ENCODE data around the gene CFAP58. TPM values are rescaled to one million over a fixed set of nuclear protein-coding genes. Genes with fewer than 3 reads are reported as not detected.

Gene CFAP58
- polyA plus RNA-seq, 1 donor: 0.27 TPM

- Histone ChIP-seq H3K27me3 (ENCODE audit: control insufficient read depth, insufficient read depth, low read length) (no peaks in the 10 kb centered on the region), H3K36me3 (ENCODE audit: control insufficient read depth, insufficient read depth, low read length) (no peaks in the 10 kb centered on the region), H3K27ac (ENCODE audit: low read length) (no peak overlapping the region), H3K9me3 (ENCODE audit: control insufficient read depth, low read depth, low read length) (no peaks in the 10 kb centered on the region), H3K4me1 (ENCODE audit: control insufficient read depth, insufficient read depth, low read length) (no peaks in the 10 kb centered on the region), H3K4me3 (ENCODE audit: low read length) (no peak overlapping the region)
- no CpG with 5 or more reads among the region's 6 CpGs for WGBS (ENCODE audit: insufficient coverage, low lambda C conversion rate)
- no peak for DNase-seq
These were observed 126.4 kb downstream of the CFAP58 start for GRCh38 chr10:104479906-104480593.

DNA sequence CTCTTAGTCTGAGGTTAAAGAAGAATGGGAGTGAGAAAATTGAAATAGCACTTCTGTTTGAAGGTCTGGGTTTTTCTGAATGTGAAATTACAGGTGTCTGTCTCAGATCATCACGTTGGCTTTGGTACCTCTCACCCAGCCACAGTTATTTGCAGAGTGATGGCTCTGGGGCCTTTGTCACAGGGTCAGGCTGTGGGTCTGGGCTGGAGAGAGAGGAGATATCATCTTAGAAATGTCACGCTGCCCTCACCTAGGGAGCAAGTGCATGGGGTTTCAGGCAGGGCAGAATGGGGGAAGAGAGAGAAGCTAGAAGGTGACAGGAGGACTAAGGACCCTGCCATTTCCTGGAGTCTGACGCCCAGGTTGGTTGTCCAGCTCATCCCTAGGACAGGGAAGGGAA lies 127.2 kb downstream of the CFAP58 start:
- Histone ChIP-seq H3K27me3 (ENCODE audit: control insufficient read depth, insufficient read depth, low read length) (no peaks in the 10 kb centered on the region), H3K9me3 (ENCODE audit: control insufficient read depth, low read depth, low read length) (no peaks in the 10 kb centered on the region), H3K27ac (ENCODE audit: low read length) (no peak overlapping the region), H3K4me1 (ENCODE audit: control insufficient read depth, insufficient read depth, low read length) (no peaks in the 10 kb centered on the region), H3K4me3 (ENCODE audit: low read length) (no peak overlapping the region), H3K36me3 (ENCODE audit: control insufficient read depth, insufficient read depth, low read length) (no peaks in the 10 kb centered on the region)
- no CpG with 5 or more reads among the region's 3 CpGs for WGBS (ENCODE audit: insufficient coverage, low lambda C conversion rate)
- no peak for DNase-seq

GRCh38 chr10:104483582-104483981 lies 129.9 kb downstream of the CFAP58 start:
- Histone ChIP-seq H3K36me3 (ENCODE audit: control insufficient read depth, insufficient read depth, low read length) (no peaks in the 10 kb centered on the region), H3K4me3 (ENCODE audit: low read length) (no peak overlapping the region), H3K9me3 (ENCODE audit: control insufficient read depth, low read depth, low read length) (no peaks in the 10 kb centered on the region), H3K4me1 (ENCODE audit: control insufficient read depth, insufficient read depth, low read length) (no peaks in the 10 kb centered on the region), H3K27me3 (ENCODE audit: control insufficient read depth, insufficient read depth, low read length) (no peaks in the 10 kb centered on the region), H3K27ac (ENCODE audit: low read length) (no peak overlapping the region)
- no peak for DNase-seq
- WGBS (ENCODE audit: insufficient coverage, low lambda C conversion rate): 100% methylated on average over 2 of the region's 6 CpGs

- no peaks in the 10 kb centered on the region for H3K36me3 ChIP-seq (ENCODE audit: control insufficient read depth, insufficient read depth, low read length)
- WGBS (ENCODE audit: insufficient coverage, low lambda C conversion rate): 83% methylated on average over 1 of the region's 3 CpGs
- no peaks in the 10 kb centered on the region for H3K27me3 ChIP-seq (ENCODE audit: control insufficient read depth, insufficient read depth, low read length)
- no peaks in the 10 kb centered on the region for H3K4me1 ChIP-seq (ENCODE audit: control insufficient read depth, insufficient read depth, low read length)
- H3K4me3 ChIP-seq (ENCODE audit: low read length): no peak overlapping the region
- H3K9me3 ChIP-seq (ENCODE audit: control insufficient read depth, low read depth, low read length): no peaks in the 10 kb centered on the region
- DNase-seq: no peak
- no peak overlapping the region for H3K27ac ChIP-seq (ENCODE audit: low read length)
These were observed 132.0 kb downstream of the CFAP58 start for GRCh38 chr10:104485632-104486031.

DNA sequence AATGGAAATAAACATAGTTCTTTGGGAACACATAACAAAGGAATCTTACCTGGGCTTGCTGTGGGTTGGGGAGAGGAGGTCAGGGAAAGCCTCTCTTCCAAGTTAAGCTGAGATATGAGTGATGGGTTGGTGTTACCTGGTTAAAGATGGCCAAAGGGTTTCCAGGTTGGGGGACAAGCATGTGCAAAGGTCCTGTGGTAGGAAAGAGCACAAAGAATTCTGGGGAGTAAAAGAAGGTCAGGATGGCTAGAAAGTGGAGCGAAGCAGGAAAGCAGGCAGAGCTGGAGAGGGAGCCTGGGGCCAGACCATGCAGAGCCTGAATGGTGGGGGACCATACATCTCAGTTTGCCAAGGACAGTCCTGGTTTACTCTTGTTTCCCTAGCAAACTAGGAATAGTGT lies 133.2 kb downstream of the CFAP58 start:
- no peak overlapping the region for H3K27ac ChIP-seq (ENCODE audit: low read length)
- no peaks in the 10 kb centered on the region for H3K9me3 ChIP-seq (ENCODE audit: control insufficient read depth, low read depth, low read length)
- no peaks in the 10 kb centered on the region for H3K4me1 ChIP-seq (ENCODE audit: control insufficient read depth, insufficient read depth, low read length)
- no peak for DNase-seq
- WGBS (ENCODE audit: insufficient coverage, low lambda C conversion rate): no CpG with 5 or more reads among the region's 1 CpG
- H3K36me3 ChIP-seq (ENCODE audit: control insufficient read depth, insufficient read depth, low read length): no peaks in the 10 kb centered on the region
- no peaks in the 10 kb centered on the region for H3K27me3 ChIP-seq (ENCODE audit: control insufficient read depth, insufficient read depth, low read length)
- H3K4me3 ChIP-seq (ENCODE audit: low read length): no peak overlapping the region

GRCh38 chr10:104487794-104488438 lies 134.3 kb downstream of the CFAP58 start:
- no peak for DNase-seq
- Histone ChIP-seq H3K27ac (ENCODE audit: low read length) (no peak overlapping the region), H3K9me3 (ENCODE audit: control insufficient read depth, low read depth, low read length) (no peaks in the 10 kb centered on the region), H3K4me3 (ENCODE audit: low read length) (no peak overlapping the region), H3K4me1 (ENCODE audit: control insufficient read depth, insufficient read depth, low read length) (no peaks in the 10 kb centered on the region), H3K27me3 (ENCODE audit: control insufficient read depth, insufficient read depth, low read length) (no peaks in the 10 kb centered on the region), H3K36me3 (ENCODE audit: control insufficient read depth, insufficient read depth, low read length) (no peaks in the 10 kb centered on the region)
- whole genome bisulfite sequencing (ENCODE audit: insufficient coverage, low lambda C conversion rate): no CpG with 5 or more reads among the region's 7 CpGs

DNA sequence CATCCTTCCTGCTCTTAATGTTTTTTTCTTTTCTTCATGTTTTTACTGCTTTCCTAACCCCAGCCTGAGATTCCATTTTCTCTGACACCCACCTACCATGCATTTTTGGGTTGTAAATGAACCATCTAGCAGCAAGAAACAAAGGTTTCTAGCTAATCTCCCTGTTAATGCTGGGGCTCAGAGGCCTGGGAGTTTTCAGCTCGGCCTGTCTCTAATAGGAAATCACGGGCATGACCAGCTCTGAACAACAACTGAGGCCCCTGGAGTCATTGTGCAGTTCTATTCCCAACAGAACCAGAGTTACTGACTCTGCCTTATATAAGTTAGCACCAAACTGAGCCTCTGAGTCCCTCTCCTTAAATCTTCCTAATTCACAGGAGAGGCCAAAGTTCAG lies 134.8 kb downstream of the CFAP58 start:
- WGBS (ENCODE audit: insufficient coverage, low lambda C conversion rate): no CpG with 5 or more reads among the region's 2 CpGs
- H3K9me3 ChIP-seq (ENCODE audit: control insufficient read depth, low read depth, low read length): no peaks in the 10 kb centered on the region
- no peak overlapping the region for H3K4me3 ChIP-seq (ENCODE audit: low read length)
- no peak overlapping the region for H3K27ac ChIP-seq (ENCODE audit: low read length)
- H3K27me3 ChIP-seq (ENCODE audit: control insufficient read depth, insufficient read depth, low read length): no peaks in the 10 kb centered on the region
- no peak for DNase-seq
- H3K36me3 ChIP-seq (ENCODE audit: control insufficient read depth, insufficient read depth, low read length): no peaks in the 10 kb centered on the region
- H3K4me1 ChIP-seq (ENCODE audit: control insufficient read depth, insufficient read depth, low read length): no peaks in the 10 kb centered on the region

DNA sequence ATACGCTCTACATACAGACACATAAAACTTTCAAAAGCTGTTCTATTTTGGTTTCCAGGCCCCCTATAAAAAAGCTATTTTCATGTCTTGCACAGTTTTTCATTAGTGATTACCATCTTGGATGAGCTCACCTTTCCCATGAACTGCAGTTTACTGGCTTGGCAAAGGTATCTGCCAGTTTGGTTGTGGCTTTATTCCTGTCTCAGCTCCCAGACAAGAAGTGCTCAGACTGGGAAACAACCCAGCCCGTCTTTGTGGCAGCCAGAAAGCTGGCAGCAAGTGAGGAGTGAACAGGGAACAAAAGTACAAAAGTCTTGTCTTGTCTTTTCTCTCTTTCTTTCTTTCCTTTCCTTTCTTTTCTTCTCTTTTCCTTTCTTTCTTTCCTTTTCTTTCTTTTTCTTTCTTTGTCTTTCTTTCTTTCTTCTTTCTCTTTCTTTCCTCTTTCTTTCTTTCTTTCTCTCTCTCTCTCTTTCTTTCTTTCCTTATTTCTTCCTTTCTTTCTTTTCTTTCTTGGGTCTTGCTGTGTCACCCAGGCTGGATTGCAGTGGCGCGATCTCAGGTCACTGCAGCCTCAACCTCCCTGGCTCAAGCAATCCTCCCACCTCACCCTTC lies 138.8 kb downstream of the CFAP58 start:
- Histone ChIP-seq H3K27me3 (ENCODE audit: control insufficient read depth, insufficient read depth, low read length) (no peaks in the 10 kb centered on the region), H3K36me3 (ENCODE audit: control insufficient read depth, insufficient read depth, low read length) (no peaks in the 10 kb centered on the region), H3K4me1 (ENCODE audit: control insufficient read depth, insufficient read depth, low read length) (no peaks in the 10 kb centered on the region), H3K4me3 (ENCODE audit: low read length) (no peak overlapping the region), H3K27ac (ENCODE audit: low read length) (no peak overlapping the region), H3K9me3 (ENCODE audit: control insufficient read depth, low read depth, low read length) (no peaks in the 10 kb centered on the region)
- 57% methylated on average over 1 of the region's 4 CpGs for WGBS (ENCODE audit: insufficient coverage, low lambda C conversion rate)
- DNase-seq: no peak

- no peaks in the 10 kb centered on the region for H3K36me3 ChIP-seq (ENCODE audit: control insufficient read depth, insufficient read depth, low read length)
- no peaks in the 10 kb centered on the region for H3K27me3 ChIP-seq (ENCODE audit: control insufficient read depth, insufficient read depth, low read length)
- H3K4me3 ChIP-seq (ENCODE audit: low read length): no peak overlapping the region
- no peaks in the 10 kb centered on the region for H3K9me3 ChIP-seq (ENCODE audit: control insufficient read depth, low read depth, low read length)
- no peak overlapping the region for H3K27ac ChIP-seq (ENCODE audit: low read length)
- H3K4me1 ChIP-seq (ENCODE audit: control insufficient read depth, insufficient read depth, low read length): no peaks in the 10 kb centered on the region
- DNase-seq: no peak
- no CpG with 5 or more reads among the region's 4 CpGs for WGBS (ENCODE audit: insufficient coverage, low lambda C conversion rate)
These were observed 144.9 kb downstream of the CFAP58 start for GRCh38 chr10:104498347-104499081.

DNA sequence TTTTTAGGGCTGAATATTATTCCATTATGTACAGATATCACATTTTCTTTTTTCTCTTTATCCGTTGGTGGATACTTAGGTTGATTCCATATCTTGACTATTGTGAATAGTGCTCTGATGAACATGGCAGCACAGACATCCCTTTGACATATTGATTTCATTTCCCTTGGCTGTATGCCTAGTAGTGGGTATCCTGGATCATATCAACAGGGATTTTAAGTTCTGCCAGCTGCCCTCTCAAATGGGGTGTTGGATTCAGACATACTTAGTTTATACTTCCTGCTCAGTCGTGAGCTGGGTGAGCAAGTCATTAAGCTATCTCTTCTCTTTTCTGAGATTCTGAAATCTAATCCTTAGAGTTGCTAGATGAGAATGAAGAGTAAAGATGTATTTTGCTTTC lies 147.8 kb downstream of the CFAP58 start:
- no peaks in the 10 kb centered on the region for H3K9me3 ChIP-seq (ENCODE audit: control insufficient read depth, low read depth, low read length)
- DNase-seq: no peak
- no peaks in the 10 kb centered on the region for H3K36me3 ChIP-seq (ENCODE audit: control insufficient read depth, insufficient read depth, low read length)
- no peak overlapping the region for H3K4me3 ChIP-seq (ENCODE audit: low read length)
- H3K27me3 ChIP-seq (ENCODE audit: control insufficient read depth, insufficient read depth, low read length): no peaks in the 10 kb centered on the region
- no CpG with 5 or more reads among the region's 2 CpGs for WGBS (ENCODE audit: insufficient coverage, low lambda C conversion rate)
- H3K27ac ChIP-seq (ENCODE audit: low read length): no peak overlapping the region
- H3K4me1 ChIP-seq (ENCODE audit: control insufficient read depth, insufficient read depth, low read length): no peaks in the 10 kb centered on the region

Data from large intestine (tissue), 3 donors.